Measurements from ENCODE around the gene KRT74. TPM values are rescaled to one million over a fixed set of nuclear protein-coding genes. Genes with fewer than 3 reads are reported as not detected.
"Not testable (repeated sequence)": the region's sequence is repeated elsewhere in the genome, so short reads cannot be mapped to it uniquely, and the experiment has no call there.

The KRT74 gene
- total and polyA plus RNA-seq, 3 experiments from 2014 or later, result not detected

DNA sequence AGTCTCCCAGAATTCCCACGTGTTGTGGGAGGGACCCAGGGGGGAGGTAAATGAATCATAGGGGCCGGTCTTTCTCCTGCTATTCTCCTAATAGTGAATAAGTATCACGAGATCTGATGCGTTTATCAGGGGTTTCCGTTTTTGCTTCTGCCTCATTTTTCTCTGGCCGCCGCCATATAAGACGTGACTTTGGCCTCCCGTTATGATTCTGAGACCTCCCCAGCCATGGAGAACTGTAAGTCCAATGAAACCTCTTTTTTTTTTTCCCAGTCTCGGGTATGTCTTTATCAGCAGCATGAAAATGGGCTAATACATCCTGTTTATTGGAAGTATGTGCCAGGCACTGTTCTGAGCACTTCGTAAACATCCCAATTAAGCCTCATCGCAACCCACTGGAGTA, 26.8 kb upstream of the KRT74 start:
- Mint-ChIP-seq H3K9me3 (no peaks in the 10 kb centered on the region), H3K36me3 (peaks cover 0 to 4% (median 0%) of the 10 kb centered on the region in 3 donors), H3K27me3 (peaks cover 31 to 37% of the 10 kb centered on the region in 2 donors), H3K4me1 (peaks cover 6 to 13% (median 8%) of the 10 kb centered on the region in 3 donors), H3K27ac (no peak overlapping the region), H3K4me3 (no peak overlapping the region)
- no peaks in the 10 kb centered on the region for H3K9me3 ChIP-seq (ENCODE audit: low read length)
- H3K36me3 ChIP-seq (ENCODE audit: insufficient read depth, low read length), result no peaks in the 10 kb centered on the region
- H3K4me1 ChIP-seq (ENCODE audit: insufficient read depth, low read length), result peaks cover 35% of the 10 kb centered on the region
- H3K4me3 ChIP-seq (ENCODE audit: low read length), result no peak overlapping the region
- ChIA-PET POLR2A (no interaction called here), CTCF (interaction anchor here (0.5 to 1.4 kb wide), 2 partner anchors 279 to 621 kb away, joined by 3 read pairs; no protein-coding TSS in a partner anchor)
- H3K27ac ChIP-seq (ENCODE audit: low read depth, low read length), result no peak overlapping the region
- H3K27me3 ChIP-seq (ENCODE audit: insufficient read depth, low read length, poor library complexity, severe bottlenecking), result no peaks in the 10 kb centered on the region
- no peak for DNase-seq

DNA sequence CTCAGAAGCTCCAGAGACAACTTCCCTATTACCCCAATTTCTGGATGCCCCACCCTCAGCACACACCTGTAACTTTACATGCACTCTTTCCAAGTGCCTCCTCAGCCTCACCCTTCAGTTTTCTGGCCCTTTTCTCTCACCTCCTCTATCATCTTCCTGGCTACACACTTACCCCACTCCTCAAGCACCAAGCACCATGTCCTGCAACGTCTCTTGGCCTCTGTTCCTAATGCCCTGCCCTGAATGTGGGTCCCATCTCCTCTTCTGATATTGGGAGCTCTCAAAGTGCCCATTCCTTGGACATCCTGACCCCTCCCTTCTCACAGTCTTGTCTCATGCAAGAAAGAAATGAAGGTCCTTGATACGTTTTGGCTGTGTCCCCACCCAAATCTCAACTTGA, 26.4 kb upstream of the KRT74 start:
- CTCF ChIA-PET, result interaction anchor here (0.8 to 1.4 kb wide), 2 partner anchors 14 to 280 kb away, joined by 3 read pairs; no protein-coding TSS in a partner anchor
- peaks cover 0 to 4% (median 0%) of the 10 kb centered on the region in 3 donors for H3K36me3 Mint-ChIP-seq
- H3K4me1 Mint-ChIP-seq, result peaks cover 2 to 11% (median 5%) of the 10 kb centered on the region in 3 donors

DNA sequence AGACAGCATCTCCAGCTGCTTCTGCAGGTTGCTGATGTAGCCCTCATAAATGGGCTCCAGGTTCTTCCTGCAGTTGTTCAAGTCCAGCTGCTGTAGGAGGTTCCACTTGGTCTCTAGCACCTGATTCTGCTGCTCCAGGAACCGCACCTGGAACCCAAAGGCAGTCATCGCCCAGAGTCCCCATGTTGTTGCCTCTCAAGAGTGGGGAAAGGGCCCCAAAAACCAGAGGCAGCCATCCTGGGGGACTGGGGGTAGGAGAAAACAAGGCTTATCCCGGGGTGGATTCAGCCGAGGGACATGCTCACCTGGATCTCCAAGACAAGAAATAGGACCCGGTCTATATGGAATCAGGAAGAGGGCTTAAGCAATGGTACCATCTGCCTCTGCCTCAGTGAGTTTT, 25.3 kb upstream of the KRT74 start:
- Histone ChIP-seq H3K9me3 (ENCODE audit: low read length) (no peaks in the 10 kb centered on the region), H3K4me1 (ENCODE audit: insufficient read depth, low read length) (peaks cover 24% of the 10 kb centered on the region), H3K36me3 (ENCODE audit: insufficient read depth, low read length) (no peaks in the 10 kb centered on the region), H3K4me3 (ENCODE audit: low read length) (no peak overlapping the region), H3K27ac (ENCODE audit: low read depth, low read length) (no peak overlapping the region), H3K27me3 (ENCODE audit: insufficient read depth, low read length, poor library complexity, severe bottlenecking) (no peaks in the 10 kb centered on the region)
- ChIA-PET POLR2A (no interaction called here), CTCF (interaction anchor here (0.8 kb wide), 1 partner anchor 13 kb away, joined by 3 read pairs; no protein-coding TSS in a partner anchor)
- Mint-ChIP-seq H3K4me3 (no peak overlapping the region), H3K36me3 (peaks cover 0 to 3% (median 0%) of the 10 kb centered on the region in 3 donors), H3K9me3 (no peaks in the 10 kb centered on the region), H3K4me1 (peaks cover 0 to 5% (median 3%) of the 10 kb centered on the region in 3 donors), H3K27ac (no peak overlapping the region), H3K27me3 (peaks cover 31 to 40% of the 10 kb centered on the region in 2 donors)
- DNase-seq, result no peak

More for the DNA sequence above, 26.4 kb upstream of the KRT74 start:
- H3K9me3 Mint-ChIP-seq, result no peaks in the 10 kb centered on the region
- H3K27me3 Mint-ChIP-seq, result peaks cover 31 to 37% of the 10 kb centered on the region in 2 donors
- peaks cover 32% of the 10 kb centered on the region for H3K4me1 ChIP-seq (ENCODE audit: insufficient read depth, low read length)
- H3K9me3 ChIP-seq (ENCODE audit: low read length), result no peaks in the 10 kb centered on the region
- H3K27ac ChIP-seq (ENCODE audit: low read depth, low read length), result no peak overlapping the region
- POLR2A ChIA-PET, result no interaction called here
- H3K4me3 Mint-ChIP-seq, result no peak overlapping the region
- H3K27me3 ChIP-seq (ENCODE audit: insufficient read depth, low read length, poor library complexity, severe bottlenecking), result no peaks in the 10 kb centered on the region
- peak in 1 of 5 donors; percentile 12 for DNase-seq
- H3K4me3 ChIP-seq (ENCODE audit: low read length), result no peak overlapping the region
- peak overlapping the region in 2 of 8 donors; percentile 1 to 14 for H3K27ac Mint-ChIP-seq
- no peaks in the 10 kb centered on the region for H3K36me3 ChIP-seq (ENCODE audit: insufficient read depth, low read length)

DNA sequence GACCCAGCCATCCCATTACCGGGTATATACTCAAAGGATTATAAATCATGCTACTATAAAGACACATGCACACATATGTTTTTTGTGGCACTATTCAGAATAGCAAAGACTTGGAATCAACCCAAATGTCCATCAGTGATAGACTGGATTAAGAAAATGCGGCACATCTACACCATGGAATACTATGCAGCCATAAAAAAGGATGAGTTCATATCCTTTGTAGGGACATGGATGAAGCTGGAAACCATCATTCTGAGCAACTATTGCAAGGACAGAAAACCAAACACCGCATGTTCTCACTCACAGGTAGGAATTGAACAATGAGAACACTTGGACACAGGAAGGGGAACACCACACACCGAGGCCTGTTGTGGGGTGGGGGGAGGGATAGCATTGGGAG, 20.6 kb upstream of the KRT74 start:
- H3K36me3 ChIP-seq (ENCODE audit: insufficient read depth, low read length); H3K27ac Mint-ChIP-seq; H3K4me3 ChIP-seq (ENCODE audit: low read length); H3K27ac ChIP-seq (ENCODE audit: low read depth, low read length); CTCF ChIA-PET; H3K27me3 ChIP-seq (ENCODE audit: insufficient read depth, low read length, poor library complexity, severe bottlenecking); POLR2A ChIA-PET; H3K4me1 Mint-ChIP-seq; H3K36me3 Mint-ChIP-seq; H3K9me3 ChIP-seq (ENCODE audit: low read length); H3K4me1 ChIP-seq (ENCODE audit: insufficient read depth, low read length); H3K4me3 Mint-ChIP-seq; DNase-seq; H3K9me3 Mint-ChIP-seq: not testable (repeated sequence)
- H3K27me3 Mint-ChIP-seq, result peaks cover 11 to 32% of the 10 kb centered on the region in 2 donors

DNA sequence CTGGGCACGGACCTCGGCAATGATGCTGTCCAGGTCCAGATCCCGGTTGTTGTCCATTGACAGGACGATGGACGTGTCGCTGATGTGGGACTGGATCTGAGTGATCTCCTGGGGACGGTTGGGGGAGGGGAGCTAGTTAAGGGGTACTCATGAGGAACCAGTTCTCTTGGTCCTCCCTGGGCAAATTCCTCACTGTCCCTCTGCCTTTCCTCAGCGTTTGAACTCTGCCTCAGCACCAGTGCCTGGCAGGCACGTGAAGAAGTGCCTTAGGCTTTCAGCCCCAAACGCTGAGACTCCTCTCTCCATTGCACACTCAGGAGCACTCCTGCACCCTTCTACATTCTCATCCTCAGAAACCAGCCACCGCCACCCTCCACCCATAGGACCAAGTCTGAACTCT, 17.9 kb upstream of the KRT74 start:
- Histone ChIP-seq H3K4me3 (ENCODE audit: low read length) (no peak overlapping the region), H3K36me3 (ENCODE audit: insufficient read depth, low read length) (no peaks in the 10 kb centered on the region), H3K27me3 (ENCODE audit: insufficient read depth, low read length, poor library complexity, severe bottlenecking) (no peaks in the 10 kb centered on the region), H3K9me3 (ENCODE audit: low read length) (no peaks in the 10 kb centered on the region), H3K4me1 (ENCODE audit: insufficient read depth, low read length) (peaks cover 11% of the 10 kb centered on the region), H3K27ac (ENCODE audit: low read depth, low read length) (no peak overlapping the region)
- Mint-ChIP-seq H3K9me3 (no peaks in the 10 kb centered on the region), H3K4me1 (peaks cover under 1 to 10% (median 9%) of the 10 kb centered on the region in 3 donors), H3K36me3 (no peaks in the 10 kb centered on the region), H3K4me3 (no peak overlapping the region), H3K27ac (peak overlapping the region in 2 of 8 donors; percentile 12 to 81), H3K27me3 (peaks cover 9 to 19% of the 10 kb centered on the region in 2 donors)
- DNase-seq, result no peak
- POLR2A ChIA-PET, result no interaction called here
- CTCF ChIA-PET, result no interaction called here

DNA sequence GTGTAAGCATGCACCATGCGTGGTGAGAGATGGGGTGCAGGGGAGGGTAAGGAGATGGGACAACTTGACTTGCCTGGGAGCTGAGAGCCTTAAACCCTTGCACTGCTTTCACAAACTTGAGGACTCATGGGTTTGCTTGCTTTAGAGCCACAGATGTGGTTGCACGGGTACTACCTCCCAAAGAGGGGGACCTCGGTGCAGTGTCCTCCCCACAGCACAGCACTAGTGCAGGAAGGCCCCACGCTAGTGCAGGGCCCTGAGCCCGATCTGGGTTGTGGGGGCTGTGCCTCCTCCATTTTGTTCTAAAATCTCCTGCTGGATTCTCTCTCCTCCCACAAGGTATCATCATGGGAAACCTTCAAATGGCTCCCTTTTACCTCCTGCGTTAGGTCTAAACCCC, 16.4 kb upstream of the KRT74 start:
- ChIA-PET POLR2A (no interaction called here), CTCF (interaction anchor here (1.5 kb wide), 1 partner anchor 11 kb away, joined by 4 read pairs; no protein-coding TSS in a partner anchor)
- H3K9me3 Mint-ChIP-seq, result no peaks in the 10 kb centered on the region
- Histone ChIP-seq H3K27me3 (ENCODE audit: insufficient read depth, low read length, poor library complexity, severe bottlenecking) (no peaks in the 10 kb centered on the region), H3K4me1 (ENCODE audit: insufficient read depth, low read length) (peaks cover 26% of the 10 kb centered on the region), H3K9me3 (ENCODE audit: low read length) (no peaks in the 10 kb centered on the region), H3K4me3 (ENCODE audit: low read length) (no peak overlapping the region), H3K36me3 (ENCODE audit: insufficient read depth, low read length) (no peaks in the 10 kb centered on the region), H3K27ac (ENCODE audit: low read depth, low read length) (no peak overlapping the region)
- H3K4me1 Mint-ChIP-seq, result peaks cover 11 to 25% (median 24%) of the 10 kb centered on the region in 3 donors
- no peaks in the 10 kb centered on the region for H3K36me3 Mint-ChIP-seq
- DNase-seq, result no peak
- H3K27ac Mint-ChIP-seq, result peak overlapping the region in 1 of 8 donors; percentile 55
- H3K27me3 Mint-ChIP-seq, result peaks cover 9 to 19% of the 10 kb centered on the region in 2 donors
- no peak overlapping the region for H3K4me3 Mint-ChIP-seq

DNA sequence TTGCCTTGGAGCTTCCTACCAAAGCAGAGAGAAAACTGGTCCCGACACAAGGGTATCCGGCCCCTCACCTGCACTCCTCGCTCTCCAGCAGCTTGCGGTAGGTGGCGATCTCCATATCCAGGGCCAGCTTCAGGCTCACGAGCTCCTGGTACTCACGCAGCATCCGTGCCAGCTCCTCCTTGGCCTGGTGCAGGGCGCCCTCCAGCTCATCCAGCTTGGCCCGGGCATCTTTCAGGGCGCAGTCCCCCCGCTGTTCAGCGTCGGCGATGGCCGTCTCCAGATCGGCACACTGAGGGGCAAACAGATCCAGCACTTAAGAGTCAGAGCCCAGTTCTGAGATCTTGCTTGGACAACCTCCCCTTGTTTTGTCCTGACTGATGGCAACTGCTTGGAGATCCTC, 13.9 kb upstream of the KRT74 start:
- H3K27ac Mint-ChIP-seq, result peak overlapping the region in 2 of 8 donors; percentile 33 to 90
- H3K36me3 ChIP-seq (ENCODE audit: insufficient read depth, low read length), result no peaks in the 10 kb centered on the region
- peaks cover 43% of the 10 kb centered on the region for H3K4me1 ChIP-seq (ENCODE audit: insufficient read depth, low read length)
- H3K27ac ChIP-seq (ENCODE audit: low read depth, low read length), result no peak overlapping the region
- CTCF ChIA-PET, result interaction anchor here (13.9 kb wide), 1 partner anchor 291 kb away, joined by 276 read pairs; no protein-coding TSS in a partner anchor
- POLR2A ChIA-PET, result no interaction called here
- no peak overlapping the region for H3K4me3 ChIP-seq (ENCODE audit: low read length)
- no peak overlapping the region for H3K4me3 Mint-ChIP-seq
- peaks cover 9% of the 10 kb centered on the region in 2 donors for H3K27me3 Mint-ChIP-seq
- no peaks in the 10 kb centered on the region for H3K9me3 ChIP-seq (ENCODE audit: low read length)
- peaks cover 18 to 36% (median 33%) of the 10 kb centered on the region in 3 donors for H3K4me1 Mint-ChIP-seq
- H3K27me3 ChIP-seq (ENCODE audit: insufficient read depth, low read length, poor library complexity, severe bottlenecking), result no peaks in the 10 kb centered on the region
- no peaks in the 10 kb centered on the region for H3K36me3 Mint-ChIP-seq
- DNase-seq, result no peak
- H3K9me3 Mint-ChIP-seq, result no peaks in the 10 kb centered on the region

DNA sequence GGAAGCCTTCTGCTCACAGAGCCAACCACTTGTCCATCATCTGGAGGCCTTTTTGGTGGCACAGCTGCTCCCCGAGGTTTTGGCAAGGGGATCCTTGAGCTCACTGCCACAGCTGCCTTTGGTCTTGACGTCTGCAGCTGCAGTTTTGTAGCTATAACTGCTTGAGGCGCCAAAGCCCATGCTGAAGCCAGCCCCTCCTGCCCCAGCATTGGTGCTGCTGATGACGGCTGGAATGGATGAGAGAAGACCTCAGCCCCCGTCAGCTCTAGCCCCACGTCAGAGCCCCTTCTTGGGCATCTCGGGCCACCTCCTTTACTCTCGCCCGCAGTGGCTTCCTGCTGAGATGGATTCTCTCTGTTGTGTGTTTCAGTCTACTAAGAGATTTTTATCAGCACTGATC, 12.3 kb upstream of the KRT74 start:
- Mint-ChIP-seq H3K9me3 (no peaks in the 10 kb centered on the region), H3K27me3 (peaks cover 4 to 7% of the 10 kb centered on the region in 2 donors), H3K4me3 (peak overlapping the region in 3 of 7 donors; percentile 1 to 26 (median 25)), H3K4me1 (peaks cover 18 to 36% (median 33%) of the 10 kb centered on the region in 3 donors), H3K36me3 (no peaks in the 10 kb centered on the region), H3K27ac (peak overlapping the region in 7 of 8 donors; percentile 10 to 91 (median 78))
- POLR2A ChIA-PET, result interaction anchor here (0.7 to 1.1 kb wide), 3 partner anchors 48 to 293 kb away, joined by 3 read pairs; no protein-coding TSS in a partner anchor
- H3K36me3 ChIP-seq (ENCODE audit: insufficient read depth, low read length), result no peaks in the 10 kb centered on the region
- no peak overlapping the region for H3K4me3 ChIP-seq (ENCODE audit: low read length)
- H3K4me1 ChIP-seq (ENCODE audit: insufficient read depth, low read length), result peaks cover 45% of the 10 kb centered on the region
- no peaks in the 10 kb centered on the region for H3K9me3 ChIP-seq (ENCODE audit: low read length)
- DNase-seq, result peak; percentile 39 to 88 (median 62)
- CTCF ChIA-PET, result interaction anchor here (0.9 to 13.9 kb wide), 8 partner anchors 14 to 292 kb away, joined by 3 to 276 read pairs (median 4); partner anchors contain the start of gene KRT4
- no peaks in the 10 kb centered on the region for H3K27me3 ChIP-seq (ENCODE audit: insufficient read depth, low read length, poor library complexity, severe bottlenecking)
- H3K27ac ChIP-seq (ENCODE audit: low read depth, low read length), result no peak overlapping the region
